ENCODE results near the gene ATG10. TPM values are rescaled to one million over a fixed set of nuclear protein-coding genes. Genes with fewer than 3 reads are reported as not detected.

Gene ATG10
- total RNA-seq, 4 donors from 2014 or later = 8.5 to 15.2 (median 11.6) TPM

DNA sequence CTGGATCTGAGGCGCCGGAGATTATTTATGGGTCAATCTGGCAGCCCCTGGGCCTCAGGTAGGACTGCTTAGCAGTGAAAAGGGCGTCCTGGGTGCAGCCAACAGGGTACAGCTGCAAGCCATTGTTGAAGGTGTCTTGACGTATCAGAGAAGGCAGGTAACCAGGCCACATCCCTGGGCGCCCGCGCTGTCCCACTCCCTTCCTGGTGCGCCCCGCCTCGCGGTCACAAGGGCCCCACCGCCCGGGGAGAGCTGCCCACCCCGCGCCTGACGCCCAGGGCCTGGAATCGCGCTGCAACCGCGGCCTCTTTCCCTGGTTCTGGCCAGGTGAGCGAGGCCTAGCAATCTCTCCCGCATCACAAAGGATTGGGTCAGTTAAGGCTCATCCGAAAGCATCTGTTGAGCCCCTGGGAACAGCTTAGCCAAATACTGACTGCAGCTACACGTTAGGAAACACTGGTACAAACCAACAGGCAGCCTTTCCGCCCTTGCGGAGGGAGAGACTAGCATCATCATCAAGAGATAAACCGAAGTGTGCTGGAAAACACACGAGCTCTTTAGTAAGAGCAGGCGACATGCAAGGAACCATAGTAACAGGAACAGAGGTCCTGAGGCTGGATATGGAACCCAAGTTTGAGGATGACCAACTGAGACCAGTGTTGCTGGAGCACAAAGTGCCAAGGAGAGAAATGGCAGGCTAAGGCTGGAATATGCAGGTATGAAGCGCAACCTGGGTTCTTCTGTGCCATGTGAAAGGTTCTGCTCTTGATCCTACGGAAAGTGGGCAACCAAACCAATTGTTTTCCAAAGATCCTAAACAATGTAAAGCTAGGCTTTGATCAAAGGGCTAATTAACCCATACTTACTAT is 302.8 kb downstream of the ATG10 start:
- 85 to 97% methylated on average over 14 to 29 of the region's 31 CpGs for WGBS, 2 donors
- peaks cover 26 to 34% of the 10 kb centered on the region in 2 donors for H3K36me3 ChIP-seq
- no peaks in the 10 kb centered on the region for H3K27me3 ChIP-seq
- H3K4me3 ChIP-seq (replicated peaks in 1 of 3) = no peak overlapping the region
- no peak for TF ChIP-seq POLR2A (IDR thresholded peaks at IDR 0.05)
- TF ChIP-seq, protein P1, sequence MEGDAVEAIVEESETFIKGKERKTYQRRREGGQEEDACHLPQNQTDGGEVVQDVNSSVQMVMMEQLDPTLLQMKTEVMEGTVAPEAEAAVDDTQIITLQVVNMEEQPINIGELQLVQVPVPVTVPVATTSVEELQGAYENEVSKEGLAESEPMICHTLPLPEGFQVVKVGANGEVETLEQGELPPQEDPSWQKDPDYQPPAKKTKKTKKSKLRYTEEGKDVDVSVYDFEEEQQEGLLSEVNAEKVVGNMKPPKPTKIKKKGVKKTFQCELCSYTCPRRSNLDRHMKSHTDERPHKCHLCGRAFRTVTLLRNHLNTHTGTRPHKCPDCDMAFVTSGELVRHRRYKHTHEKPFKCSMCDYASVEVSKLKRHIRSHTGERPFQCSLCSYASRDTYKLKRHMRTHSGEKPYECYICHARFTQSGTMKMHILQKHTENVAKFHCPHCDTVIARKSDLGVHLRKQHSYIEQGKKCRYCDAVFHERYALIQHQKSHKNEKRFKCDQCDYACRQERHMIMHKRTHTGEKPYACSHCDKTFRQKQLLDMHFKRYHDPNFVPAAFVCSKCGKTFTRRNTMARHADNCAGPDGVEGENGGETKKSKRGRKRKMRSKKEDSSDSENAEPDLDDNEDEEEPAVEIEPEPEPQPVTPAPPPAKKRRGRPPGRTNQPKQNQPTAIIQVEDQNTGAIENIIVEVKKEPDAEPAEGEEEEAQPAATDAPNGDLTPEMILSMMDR (IDR thresholded peaks at IDR 0.05) = no peak
- no peak for DNase-seq
- H3K9me3 ChIP-seq = no peaks in the 10 kb centered on the region
- no peak overlapping the region for H3K27ac ChIP-seq
- intact Hi-C loops (cut with DNase I) = no loop called here
- peaks cover 17 to 18% of the 10 kb centered on the region in 2 donors for H3K4me1 ChIP-seq

DNA sequence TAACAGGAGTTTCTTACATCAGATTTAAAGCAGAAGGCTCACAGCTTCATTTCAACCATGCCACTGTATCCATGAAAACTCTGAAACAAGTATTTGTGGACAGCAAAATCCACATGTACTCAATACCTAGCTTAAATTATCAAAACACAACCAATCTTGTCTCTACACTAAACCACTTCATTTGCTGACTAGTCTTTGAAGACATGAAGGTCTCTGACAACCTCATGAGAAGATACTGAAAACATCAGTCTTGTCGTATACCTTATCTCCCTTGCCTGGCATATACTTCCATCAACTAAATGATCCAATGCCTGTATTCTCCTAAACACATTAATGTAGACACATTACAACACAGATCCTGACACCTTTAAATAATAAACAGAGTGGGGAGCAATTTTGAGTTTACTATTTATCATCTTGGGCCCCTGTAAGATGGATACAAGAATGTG is 303.4 kb downstream of the ATG10 start:
- WGBS, 2 donors = 95 to 97% methylated on average over 1 of the region's 1 CpG
- Histone ChIP-seq H3K4me1 (peaks cover 17 to 19% of the 10 kb centered on the region in 2 donors), H3K36me3 (peaks cover 26 to 34% of the 10 kb centered on the region in 2 donors), H3K9me3 (no peaks in the 10 kb centered on the region), H3K27ac (no peak overlapping the region), H3K27me3 (no peaks in the 10 kb centered on the region), H3K4me3 (replicated peaks in 1 of 3) (no peak overlapping the region)
- DNase-seq = no peak
- TF ChIP-seq, protein P1 (IDR thresholded peaks at IDR 0.05) = no peak
- TF ChIP-seq POLR2A (IDR thresholded peaks at IDR 0.05) = no peak
- intact Hi-C loops (cut with DNase I) = no loop called here

DNA sequence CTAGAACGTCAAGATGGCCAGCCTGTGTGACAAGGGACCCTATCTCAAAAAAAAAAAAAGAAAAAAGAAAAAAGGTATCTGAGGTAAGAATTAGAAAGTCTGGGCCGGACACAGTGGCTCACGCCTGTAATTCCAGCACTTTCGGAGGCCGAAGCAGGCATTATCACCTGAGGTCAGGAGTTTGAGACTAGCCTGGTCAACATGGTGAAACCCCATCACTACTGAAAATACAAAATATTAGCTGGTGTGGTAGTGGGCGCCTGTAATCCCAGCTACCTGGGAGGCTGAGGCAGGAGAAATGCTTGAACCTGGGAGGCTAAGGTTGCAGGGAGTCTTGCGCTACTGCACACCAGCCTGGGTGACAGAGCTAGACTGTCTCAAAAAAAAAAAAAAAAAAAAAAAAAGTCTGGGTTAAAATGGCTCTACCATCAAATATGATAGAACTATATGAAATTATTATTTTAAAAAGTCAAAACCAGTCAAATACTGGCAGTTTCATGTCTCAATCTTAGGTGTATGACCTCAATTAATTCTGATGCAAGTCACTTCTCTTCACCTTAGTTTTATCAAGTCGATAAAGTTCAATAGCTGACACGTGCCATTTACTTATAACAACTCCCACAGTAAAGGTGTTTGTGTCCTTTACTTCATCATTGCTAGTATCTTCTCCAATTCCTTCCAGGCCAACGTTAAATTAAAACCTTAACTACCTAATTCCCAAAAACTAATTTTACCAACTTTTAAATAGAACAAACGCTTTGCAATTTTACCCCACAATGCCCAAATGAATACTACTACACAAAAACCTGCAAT is 305.2 kb downstream of the ATG10 start:
- Histone ChIP-seq H3K9me3 (no peaks in the 10 kb centered on the region), H3K27ac (peak overlapping the region in 2 of 3 donors; percentile 87), H3K27me3 (no peaks in the 10 kb centered on the region), H3K4me1 (peaks cover 17 to 19% of the 10 kb centered on the region in 2 donors), H3K4me3 (replicated peaks in 1 of 3) (peak overlapping the region; percentile 61 to 90 (median 84)), H3K36me3 (peaks cover 26 to 34% of the 10 kb centered on the region in 2 donors)
- intact Hi-C loops (cut with DNase I) = no loop called here
- DNase-seq = no peak
- no peak for TF ChIP-seq POLR2A (IDR thresholded peaks at IDR 0.05)
- TF ChIP-seq, protein P1 (IDR thresholded peaks at IDR 0.05) = no peak
- 71% methylated on average over 11 of the region's 11 CpGs for WGBS, 2 donors

DNA sequence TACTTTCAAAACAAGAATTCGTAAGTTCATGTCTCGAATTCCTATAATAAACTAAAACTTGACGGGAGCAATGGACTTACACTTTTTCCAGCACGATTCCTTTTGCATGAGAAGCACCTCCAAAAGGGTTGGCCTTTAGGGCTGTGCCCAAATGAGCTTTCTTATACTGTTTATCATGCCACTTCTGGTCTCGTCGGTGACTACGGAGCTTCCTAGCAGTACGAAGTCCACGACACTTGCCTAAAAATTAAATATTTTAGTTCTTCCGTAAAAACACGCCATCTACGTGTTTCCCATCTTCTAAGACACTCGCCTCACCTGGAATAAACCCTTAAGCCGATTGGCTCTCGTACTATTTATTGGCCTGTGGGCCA is 305.8 kb downstream of the ATG10 start:
- no peaks in the 10 kb centered on the region for H3K27me3 ChIP-seq
- intact Hi-C loops (cut with DNase I) = no loop called here
- H3K9me3 ChIP-seq = no peaks in the 10 kb centered on the region
- H3K36me3 ChIP-seq = peaks cover 26 to 34% of the 10 kb centered on the region in 2 donors
- 3% methylated on average over 15 of the region's 15 CpGs for WGBS, 2 donors
- H3K4me3 ChIP-seq (replicated peaks in 1 of 3) = peak overlapping the region; percentile 61 to 90 (median 84)
- no peak for DNase-seq
- TF ChIP-seq, protein P1 (IDR thresholded peaks at IDR 0.05) = no peak
- TF ChIP-seq POLR2A (IDR thresholded peaks at IDR 0.05) = no peak
- H3K27ac ChIP-seq = peak overlapping the region; percentile 87 to 89 (median 87)
- H3K4me1 ChIP-seq = peaks cover 17 to 19% of the 10 kb centered on the region in 2 donors

Measured in thyroid gland (tissue), 4 donors.